H1 (cell line): ENCODE data around the gene ADGRB2. TPM values are rescaled to one million over a fixed set of nuclear protein-coding genes. Genes with fewer than 3 reads are reported as not detected.

Experiments
- CTCF ChIA-PET: fragments of 300-600 bp; sonication (Branson Sonifier 250); formaldehyde crosslinking; loops from one replicate; lab custom pipeline; 2021; ENCODE audit not compliant: partially characterized antibody; lab: Charles Lee
- POLR2A ChIA-PET: fragments of 300-600 bp; sonication (Branson Sonifier 250); formaldehyde crosslinking; loops from one replicate; lab custom pipeline; 2021; ENCODE audit warnings: inconsistent platforms; ENCODE audit not compliant: partially characterized antibody; lab: Charles Lee
- DNase-seq, 2 experiments: peaks; one replicate each; pipeline versions ENCODE4 v3.0.0 to v3.0.0-alpha.2; 2010 to 2022; ENCODE audit warnings: low spot score in 2 of 2, low read depth in 1 of 2, mixed read lengths in 1 of 2
- FAIRE-seq: peaks from 2 replicates; lab custom pipeline; 2011; peaks lifted over from hg19 to GRCh38; lab: Jason Lieb, UNC
- H2AFZ ChIP-seq: 2 replicates; pipeline ENCODE4 v1.8.1; 2012; ENCODE audit warnings: low read length, inconsistent platforms
- H2AK5ac ChIP-seq: 2 replicates; pipeline ENCODE4 v1.6.1; 2013; ENCODE audit warnings: low read depth, low read length
- H2BK120ac ChIP-seq: replicated peaks from 2 replicates; pipeline ENCODE3; 2013; ENCODE audit warnings: low read depth, low read length, inconsistent platforms
- H2BK12ac ChIP-seq: 2 replicates; pipeline ENCODE4 v1.6.1; 2013; ENCODE audit warnings: low read depth, low read length
- H2BK15ac ChIP-seq: 2 replicates; pipeline ENCODE4 v1.6.1; 2013; ENCODE audit warnings: low read length
- H2BK20ac ChIP-seq: 2 replicates; pipeline ENCODE4 v1.6.1; 2013; ENCODE audit warnings: low read length
- H2BK5ac ChIP-seq: 2 replicates; pipeline ENCODE4 v1.6.1; 2013; ENCODE audit warnings: low read depth, low read length
- H3K14ac ChIP-seq: 2 replicates; pipeline ENCODE4 v1.6.1; 2013; ENCODE audit warnings: inconsistent platforms; ENCODE audit not compliant: insufficient read length
- H3K18ac ChIP-seq: 2 replicates; pipeline ENCODE4 v1.6.1; 2013; ENCODE audit warnings: low read length; ENCODE audit errors: extremely low read depth
- H3K23ac ChIP-seq: 2 replicates; pipeline ENCODE4 v1.6.1; 2013; ENCODE audit warnings: inconsistent platforms; ENCODE audit not compliant: insufficient read length
- H3K23me2 ChIP-seq: 2 replicates; pipeline ENCODE4 v1.6.1; 2013; ENCODE audit warnings: low read depth, low read length
- H3K27ac ChIP-seq: 2 replicates; pipeline ENCODE4 v1.6.1; 2011; ENCODE audit warnings: low read depth, low read length, inconsistent platforms
- H3K27me3 ChIP-seq, 4 experiments: replicated peaks in 1 of 4; 1 replicate in 1 of 4; 2 replicates in 3 of 4; pipeline versions ENCODE4 v1.6.1 to v1.8.1; 2011 to 2013; ENCODE audit warnings: low read length in 3 of 4, mild to moderate bottlenecking in 3 of 4, inconsistent platforms in 2 of 4, mixed read lengths in 2 of 4, moderate library complexity in 1 of 4; ENCODE audit not compliant: control insufficient read depth in 3 of 4, insufficient read depth in 3 of 4; ENCODE audit errors: extremely low read depth in 1 of 4
- H3K36me3 ChIP-seq, 4 experiments: 2 replicates each; pipeline versions ENCODE4 v1.6.1 to v1.8.1; 2011 to 2013; ENCODE audit warnings: mild to moderate bottlenecking in 4 of 4, low read length in 3 of 4, moderate library complexity in 2 of 4, control low read depth in 1 of 4, inconsistent platforms in 1 of 4; ENCODE audit not compliant: insufficient read depth in 4 of 4, control insufficient read depth in 2 of 4
- H3K4ac ChIP-seq: replicated peaks from 2 replicates; pipeline ENCODE3; 2013; ENCODE audit warnings: low read length, low read depth, mixed read lengths, inconsistent platforms; ENCODE audit not compliant: insufficient read length
- H3K4me1 ChIP-seq, 4 experiments: replicated peaks in 1 of 4; 1 replicate in 1 of 4; 2 replicates in 3 of 4; pipeline versions ENCODE4 v1.6.1 to v1.8.1; 2011 to 2013; ENCODE audit warnings: low read length in 3 of 4, inconsistent platforms in 2 of 4, mixed read lengths in 1 of 4; ENCODE audit not compliant: insufficient read depth in 4 of 4, control insufficient read depth in 3 of 4
- H3K4me2 ChIP-seq, 2 experiments: 2 replicates each; pipeline versions ENCODE4 v1.6.1 to v1.8.1; 2011 to 2013; ENCODE audit warnings: low read depth in 2 of 2, low read length in 2 of 2, control low read depth in 1 of 2, inconsistent platforms in 1 of 2, mild to moderate bottlenecking in 1 of 2; ENCODE audit not compliant: insufficient read depth in 1 of 2
- H3K4me3 ChIP-seq, 4 experiments: fragments of 200-600, 300-600 bp in 1 of 4; sonication (generic), shearing (Covaris generic), sonication (Bioruptor Twin) in 1 of 4; 2 replicates each; pipeline versions ENCODE4 v1.5.1 to v1.8.1; 2011 to 2016; ENCODE audit warnings: low read length in 4 of 4, low read depth in 3 of 4, control low read depth in 2 of 4, inconsistent platforms in 2 of 4, mild to moderate bottlenecking in 2 of 4, mixed read lengths in 1 of 4, moderate library complexity in 1 of 4; ENCODE audit not compliant: insufficient read depth in 2 of 4; ENCODE audit errors: extremely low read depth in 1 of 4
- H3K56ac ChIP-seq: replicated peaks from 2 replicates; pipeline ENCODE3; 2013; ENCODE audit warnings: low read depth, mild to moderate bottlenecking, mixed read lengths, low read length, inconsistent platforms; ENCODE audit not compliant: insufficient read length
- H3K79me1 ChIP-seq: 2 replicates; pipeline ENCODE4 v1.6.1; 2013; ENCODE audit warnings: low read depth, low read length, control low read depth
- H3K79me2 ChIP-seq, 2 experiments: 2 replicates each; pipeline versions ENCODE4 v1.6.1 to v1.8.1; 2012 to 2013; ENCODE audit warnings: low read length in 2 of 2, mild to moderate bottlenecking in 2 of 2, inconsistent platforms in 1 of 2; ENCODE audit not compliant: insufficient read depth in 2 of 2, control insufficient read depth in 1 of 2
- H3K9ac ChIP-seq, 4 experiments: replicated peaks in 1 of 4; 1 replicate in 1 of 4; 2 replicates in 3 of 4; pipeline versions ENCODE4 v1.6.1 to v1.8.1; 2011 to 2013; ENCODE audit warnings: low read depth in 3 of 4, low read length in 3 of 4, control low read depth in 2 of 4, mild to moderate bottlenecking in 2 of 4, moderate library complexity in 2 of 4, inconsistent platforms in 1 of 4; ENCODE audit errors: extremely low read depth in 1 of 4
- H3K9me3 ChIP-seq, 2 experiments: 2 replicates each; pipeline versions ENCODE4 v1.6.1 to v1.8.1; 2012 to 2013; ENCODE audit warnings: mild to moderate bottlenecking in 2 of 2, moderate library complexity in 2 of 2, control low read depth in 1 of 2, inconsistent platforms in 1 of 2, low read depth in 1 of 2, low read length in 1 of 2, mixed read lengths in 1 of 2; ENCODE audit not compliant: insufficient read depth in 2 of 2
- H4K20me1 ChIP-seq, 2 experiments: replicated peaks in 1 of 2; 2 replicates each; pipeline versions ENCODE3 to v1.8.1; 2011 to 2013; ENCODE audit warnings: inconsistent platforms in 2 of 2, low read length in 2 of 2, mild to moderate bottlenecking in 1 of 2; ENCODE audit not compliant: insufficient read depth in 2 of 2, control insufficient read depth in 1 of 2
- H4K5ac ChIP-seq: 2 replicates; pipeline ENCODE4 v1.6.1; 2013; ENCODE audit warnings: low read length, low read depth, mixed read lengths, inconsistent platforms; ENCODE audit not compliant: insufficient read length
- H4K8ac ChIP-seq: 2 replicates; pipeline ENCODE4 v1.8.0; 2013; ENCODE audit warnings: mild to moderate bottlenecking, moderate library complexity, low read length, inconsistent platforms; ENCODE audit not compliant: insufficient read depth; ENCODE audit errors: extremely low read depth
- H4K91ac ChIP-seq: replicated peaks from 2 replicates; pipeline ENCODE3; 2013; ENCODE audit warnings: low read length, mixed read lengths, inconsistent platforms; ENCODE audit not compliant: insufficient read length
- BACH1 ChIP-seq: IDR thresholded peaks from 2 replicates; pipeline ENCODE4 v1.6.1; 2012; ENCODE audit warnings: low read length, improper control_type of control experiment
- HDAC6 ChIP-seq: IDR thresholded peaks from one replicate; pipeline ENCODE4 v1.7.1; 2012; ENCODE audit warnings: low read depth, mild to moderate bottlenecking, inconsistent platforms, low read length, moderate library complexity
- RBBP5 ChIP-seq: IDR thresholded peaks from 2 replicates; pipeline ENCODE4 v1.7.1; 2012; ENCODE audit warnings: low read depth, mild to moderate bottlenecking, inconsistent platforms, low read length, moderate library complexity, borderline replicate concordance
- SAP30 ChIP-seq: fragments of 300-600 bp; sonication (generic); IDR thresholded peaks from 2 replicates; pipeline ENCODE4 v1.7.1; 2012; ENCODE audit warnings: low read length, moderate library complexity, mild to moderate bottlenecking, inconsistent platforms; ENCODE audit not compliant: insufficient read depth, insufficient replicate concordance
- SIN3A ChIP-seq, 2 experiments: IDR thresholded peaks in 1 of 2; conservative IDR thresholded peaks in 1 of 2; 2 replicates each; pipeline ENCODE4 v1.6.1; 2011 to 2012; ENCODE audit warnings: low read length in 2 of 2, improper control_type of control experiment in 1 of 2, low read depth in 1 of 2, mild to moderate bottlenecking in 1 of 2
- SRF ChIP-seq: IDR thresholded peaks from 2 replicates; pipeline ENCODE4 v1.6.1; 2011; ENCODE audit warnings: mild to moderate bottlenecking, low read depth, low read length, moderate library complexity
- SUZ12 ChIP-seq: fragments of 200-600 bp; sonication (generic); IDR thresholded peaks from 2 replicates; pipeline ENCODE4 v1.6.1; 2012; ENCODE audit warnings: mild to moderate bottlenecking, inconsistent platforms, low read length, moderate library complexity, mixed read lengths
- WGBS, 2 experiments: shearing (Covaris generic) in 1 of 2; methylation state at CpG; one replicate each; pipeline versions ENCODE4 v1.1.6 to v1.1.7; 2013 to 2015; ENCODE audit warnings: low lambda C conversion rate in 2 of 2, mixed read lengths in 2 of 2, inconsistent platforms in 1 of 2, low coverage in 1 of 2, missing lambda C conversion rate in 1 of 2; ENCODE audit not compliant: insufficient replicate concordance in 2 of 2, insufficient coverage in 1 of 2, insufficient read length in 1 of 2; ENCODE audit errors: extremely low coverage in 1 of 2, missing lambda C conversion rate in 1 of 2; 5-methylcytosine and 5-hydroxymethylcytosine counted together
- polyA plus RNA-seq, 7 experiments: library from polyadenylated mRNA; depleted of rRNA in 3 of 7; stranded (reverse) in 5 of 7; unstranded in 2 of 7; fragments of >200 nt in 5 of 7; fragments of 200-250 nt in 2 of 7; gene quantifications; 1 replicate in 5 of 7; 2 replicates in 1 of 7; 4 replicates in 1 of 7; pipeline versions ENCODE4 v1.2.1 to v1.2.3, GENCODE V29; 2011 to 2013; ENCODE audit warnings: missing spikeins in 2 of 7, mixed read lengths in 2 of 7
- total RNA-seq: library from RNA; stranded (reverse); fragmentation: NEBNext Ultra II Directional; extraction: Animal tissue kit (Norgen Biotek cat#: 25700); gene quantifications from 2 replicates; pipeline ENCODE4 v1.2.1, GENCODE V29; 2021

The ADGRB2 gene
- total and polyA plus RNA-seq, 2 of the 8 experiments (the other 6 are each of a cell fraction or from before 2014, with no cell fraction given): 15.6 to 26.2 TPM

DNA sequence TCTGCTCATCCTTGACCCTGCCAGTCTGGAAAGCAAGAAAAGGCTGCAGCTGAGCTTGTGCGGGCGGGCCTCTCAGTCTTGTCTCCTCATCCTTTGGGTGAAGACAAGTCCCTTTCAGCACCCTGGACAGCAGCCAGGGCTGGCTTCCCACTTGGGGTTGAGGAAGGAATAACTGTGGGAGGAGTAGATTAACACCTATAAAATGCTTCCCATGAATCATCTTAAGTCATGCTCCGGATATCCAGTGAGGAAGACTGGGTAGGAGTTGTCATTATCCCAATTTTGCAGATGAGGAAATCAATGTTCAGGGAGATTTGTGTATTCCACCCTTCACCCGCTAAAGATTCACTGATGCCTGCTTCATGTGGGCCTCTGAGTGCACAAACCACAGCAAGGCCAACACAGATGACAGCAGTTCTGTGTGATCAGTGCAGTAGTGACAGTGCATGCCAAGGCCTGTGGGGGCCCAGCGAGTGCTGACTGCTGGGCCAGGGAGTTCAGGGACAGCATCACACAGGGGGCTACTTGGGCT is 40.2 kb downstream of the ADGRB2 start:
- Histone ChIP-seq H3K9ac (no peak overlapping the region), H2AK5ac (no peak overlapping the region), H2BK15ac (no peak overlapping the region), H3K36me3 (peaks cover 0 to 6% (median 0%) of the 10 kb centered on the region in 4 experiments; a peak in 1 of 8 replicates), H4K20me1 (peaks cover 0 to 6% of the 10 kb centered on the region in 2 experiments), H3K18ac (no peak overlapping the region), H2BK12ac (no peak overlapping the region), H3K23me2 (no peaks in the 10 kb centered on the region), H3K27ac (0 out of 2 replicates have a peak overlapping the region, but pooled peaks have one; percentile 9), H3K4me1 (peaks cover 0 to 5% (median 2%) of the 10 kb centered on the region in 4 experiments; a peak in 2 of 7 replicates), H3K14ac (no peak overlapping the region), H3K27me3 (no peaks in the 10 kb centered on the region; a peak in 1 of 7 replicates), H3K4me3 (no peak overlapping the region), H4K8ac (no peak overlapping the region), H4K91ac (no peak overlapping the region), H3K4me2 (no peak overlapping the region), H2BK120ac (no peak overlapping the region), H2AFZ (no peak overlapping the region)
- peak; percentile 62 for FAIRE-seq
- POLR2A ChIA-PET: no interaction called here
- TF ChIP-seq SUZ12 (no peak), SIN3A (conservative IDR thresholded peaks at IDR 0.05 in 1 of 2, IDR thresholded peaks at IDR 0.05 in 1 of 2; ENCODE audit: low read depth in 1 of 2, low read length in 2 of 2) (peak; percentile 81 to 83; a peak in 3 of 4 replicates), BACH1 (0 out of 2 replicates have a peak, but pooled peaks have one; percentile 32), RBBP5 (no peak), SAP30 (peak; percentile 48), SRF (no peak), HDAC6 (no peak)
- TF ChIP-seq, all 59 proteins: peak for 3
- Histone ChIP-seq H2BK20ac (no peak overlapping the region), H3K23ac (no peak overlapping the region), H3K79me2 (no peaks in the 10 kb centered on the region), H3K9me3 (no peaks in the 10 kb centered on the region), H3K4ac (no peak overlapping the region), H3K79me1 (no peaks in the 10 kb centered on the region; the same call in 1 of the 2 replicates), H2BK5ac (no peak overlapping the region), H4K5ac (no peak overlapping the region), H3K56ac (no peak overlapping the region)
- 67% methylated on average over 5 of the region's 5 CpGs; no CpG with 5 or more reads in 1 of the 2 experiments for WGBS, 2 experiments
- CTCF ChIA-PET: interaction anchor here (1.0 to 12.9 kb wide), 5 partner anchors 10 to 22 kb away, joined by 3 to 146 read pairs (median 9); no protein-coding TSS in a partner anchor
- DNase-seq: peak in 1 of 2 experiments; percentile 94
